Endothelial cell of umbilical vein (primary cell): ENCODE results near the gene CACNA2D3. TPM values are rescaled to one million over a fixed set of nuclear protein-coding genes. Genes with fewer than 3 reads are reported as not detected.

ENCODE experiments used
- BruUV-seq: library from RNA; stranded (reverse); fragments of 400-500 nt; replicated peaks from 2 replicates; lab custom pipeline; 2021; lab: Mats Ljungman, UMichigan
- CTCF ChIA-PET: fragments of 300-600, 350-600 bp; sonication (Branson Sonifier 250); formaldehyde crosslinking; loops from one replicate; lab custom pipeline; 2021; ENCODE audit warnings: antibody characterized with exemption, inconsistent platforms; lab: Charles Lee
- POLR2A ChIA-PET: fragments of 300-600, 350-600 bp; sonication (Branson Sonifier 250); formaldehyde crosslinking; loops from one replicate; lab custom pipeline; 2021; ENCODE audit warnings: antibody characterized with exemption, inconsistent platforms; lab: Charles Lee
- DNase-seq: peaks from one replicate; pipeline ENCODE4 v3.0.0-alpha.2; 2011; ENCODE audit warnings: low read depth, low spot score
- FAIRE-seq: peaks from 2 replicates; lab custom pipeline; 2011; peaks lifted over from hg19 to GRCh38; lab: Jason Lieb, UNC
- H2AFZ ChIP-seq: 2 replicates; pipeline ENCODE4 v1.6.0; 2012; ENCODE audit warnings: low read depth, low read length, control low read depth, inconsistent platforms
- H3K27ac ChIP-seq: 2 replicates; pipeline ENCODE4 v1.5.1; 2011; ENCODE audit warnings: low read depth, mild to moderate bottlenecking, control low read depth, low read length, moderate library complexity; ENCODE audit not compliant: insufficient read depth
- H3K27me3 ChIP-seq, 2 experiments: 2 replicates each; pipeline versions ENCODE4 v1.6.0 to v1.6.1; 2011; ENCODE audit warnings: low read length in 2 of 2, mixed read lengths in 1 of 2; ENCODE audit not compliant: control insufficient read depth in 2 of 2, insufficient read depth in 2 of 2
- H3K36me3 ChIP-seq, 2 experiments: 2 replicates in 1 of 2; 3 replicates in 1 of 2; pipeline ENCODE4 v1.5.1; 2011; ENCODE audit warnings: low read length in 2 of 2, mild to moderate bottlenecking in 1 of 2, moderate library complexity in 1 of 2; ENCODE audit not compliant: control insufficient read depth in 2 of 2, insufficient read depth in 2 of 2; ENCODE audit errors: extremely low read depth in 1 of 2
- H3K4me1 ChIP-seq: 3 replicates; pipeline ENCODE4 v1.5.1; 2011; ENCODE audit warnings: mild to moderate bottlenecking, low read length; ENCODE audit not compliant: control insufficient read depth, insufficient read depth; ENCODE audit errors: extremely low read depth
- H3K4me2 ChIP-seq: 2 replicates; pipeline ENCODE4 v1.6.1; 2011; ENCODE audit warnings: low read length, control low read depth, mixed read lengths; ENCODE audit not compliant: insufficient read depth
- H3K4me3 ChIP-seq, 3 experiments: fragments of 200-600 bp in 1 of 3; sonication (generic), shearing (Covaris generic) in 1 of 3; replicated peaks in 1 of 3; 2 replicates each; pipeline ENCODE4 v1.5.1; 2011 to 2016; ENCODE audit warnings: control low read depth in 3 of 3, low read length in 3 of 3, mild to moderate bottlenecking in 2 of 3, inconsistent platforms in 1 of 3, low read depth in 1 of 3, moderate library complexity in 1 of 3; ENCODE audit not compliant: insufficient read depth in 1 of 3
- H3K79me2 ChIP-seq: 2 replicates; pipeline ENCODE4 v1.6.0; 2012; ENCODE audit warnings: low read length, inconsistent platforms; ENCODE audit not compliant: control insufficient read depth, insufficient read depth
- H3K9ac ChIP-seq: replicated peaks from 2 replicates; pipeline ENCODE3; 2011; ENCODE audit warnings: low read length, control low read depth; ENCODE audit not compliant: insufficient read depth; ENCODE audit errors: extremely low read depth
- H3K9me1 ChIP-seq: replicated peaks from 3 replicates; pipeline ENCODE4 v1.6.0; 2011; ENCODE audit warnings: mild to moderate bottlenecking, low read length; ENCODE audit not compliant: control insufficient read depth, insufficient read depth; ENCODE audit errors: extremely low read depth
- H3K9me3 ChIP-seq: replicated peaks from 2 replicates; pipeline ENCODE4 v1.5.1; 2012; ENCODE audit warnings: low read length, inconsistent platforms; ENCODE audit not compliant: control insufficient read depth, insufficient read depth
- H4K20me1 ChIP-seq: replicated peaks from 2 replicates; pipeline ENCODE3; 2011; ENCODE audit warnings: mild to moderate bottlenecking, low read length; ENCODE audit not compliant: control insufficient read depth, insufficient read depth; ENCODE audit errors: extremely low read depth
- EZH2 ChIP-seq: IDR thresholded peaks from 2 replicates; pipeline ENCODE4 v1.6.1; 2012; ENCODE audit warnings: borderline replicate concordance, low read depth, mild to moderate bottlenecking, moderate library complexity, low read length, inconsistent platforms; ENCODE audit not compliant: severe bottlenecking
- FOS ChIP-seq: IDR thresholded peaks from 2 replicates; pipeline ENCODE4 v1.6.1; 2011; ENCODE audit warnings: mild to moderate bottlenecking, low read length, moderate library complexity, borderline replicate concordance; ENCODE audit not compliant: insufficient read depth
- GATA2 ChIP-seq: IDR thresholded peaks from 2 replicates; pipeline ENCODE4 v1.7.0; 2011; ENCODE audit warnings: low read depth, mild to moderate bottlenecking, moderate library complexity, mixed read lengths, low read length; ENCODE audit not compliant: insufficient read length, insufficient read depth
- JUN ChIP-seq: IDR thresholded peaks from 2 replicates; pipeline ENCODE4 v1.6.1; 2011; ENCODE audit warnings: borderline replicate concordance, low read depth; ENCODE audit not compliant: insufficient read length, insufficient read depth
- MAX ChIP-seq: IDR thresholded peaks from 2 replicates; pipeline ENCODE4 v1.6.1; 2011; ENCODE audit not compliant: insufficient read depth, insufficient read length
- MYC ChIP-seq: IDR thresholded peaks from one replicate; pipeline ENCODE4 v1.6.1; 2011; ENCODE audit warnings: mild to moderate bottlenecking, low read depth, low read length
- POLR2A ChIP-seq: IDR thresholded peaks from 2 replicates; pipeline ENCODE4 v1.6.1; 2012; ENCODE audit warnings: low read depth, mild to moderate bottlenecking, control low read depth, low read length
- POLR2AphosphoS5 ChIP-seq: IDR thresholded peaks from 2 replicates; pipeline ENCODE4 v1.6.1; 2012; ENCODE audit warnings: low read depth, mild to moderate bottlenecking, control low read depth, low read length, moderate library complexity; ENCODE audit not compliant: insufficient read depth
- dilution Hi-C: fragments of 300-500 bp; cut with MboI; formaldehyde crosslinking; loops from one replicate; pipeline ENCODE4 v1.15.0; 2019; ENCODE audit warnings: low sequenced_read_pairs; ENCODE audit not compliant: extremely low pct_ligation_motif_present
- intact Hi-C: fragments of 100-400 bp; cut with micrococcal nuclease; formaldehyde crosslinking; loops from one replicate; pipeline ENCODE4 v1.10.0; 2022
- polyA plus RNA-seq, 4 experiments: library from polyadenylated mRNA; depleted of rRNA in 3 of 4; stranded (reverse) in 3 of 4; unstranded in 1 of 4; fragments of >200 nt; gene quantifications; 2 replicates each; pipeline versions ENCODE4 v1.2.1 to v1.2.3, GENCODE V29; 2011 to 2012; ENCODE audit warnings: missing spikeins in 1 of 4
- total RNA-seq: library from RNA; stranded (reverse); gene quantifications from 2 replicates; pipeline ENCODE4 v1.2.3, GENCODE V29; 2021
- TF ChIP-seq, protein P1 (sequence below), 2 donors: IDR thresholded peaks; 1 replicate in 1 of 2; 2 replicates in 1 of 2; pipeline ENCODE4 v1.5.1; 2011; ENCODE audit warnings: low read length in 2 of 2, mild to moderate bottlenecking in 2 of 2, moderate library complexity in 2 of 2, control low read depth in 1 of 2, inconsistent platforms in 1 of 2, low read depth in 1 of 2; ENCODE audit not compliant: insufficient read depth in 1 of 2; ENCODE audit errors: extremely low read depth in 1 of 2

CACNA2D3 gene
- total and polyA plus RNA-seq, 2 donors (not counting 3 experiments of a cell fraction or from before 2014, with no cell fraction given) = not detected

- Histone ChIP-seq H3K9me1 (no peaks in the 10 kb centered on the region), H3K27ac (no peak overlapping the region), H3K4me3 (no peak overlapping the region), H4K20me1 (no peaks in the 10 kb centered on the region), H3K27me3 (no peaks in the 10 kb centered on the region), H3K79me2 (no peaks in the 10 kb centered on the region), H3K36me3 (no peaks in the 10 kb centered on the region), H3K9ac (no peak overlapping the region), H3K9me3 (peaks cover 2% of the 10 kb centered on the region), H3K4me1 (no peaks in the 10 kb centered on the region), H3K4me2 (no peak overlapping the region), H2AFZ (no peak overlapping the region)
- ChIA-PET POLR2A (no interaction called here), CTCF (no interaction called here)
- FAIRE-seq (no peak), DNase-seq (no peak)
- dilution Hi-C loops = no loop called here
- TF ChIP-seq MAX = no peak
- TF ChIP-seq JUN = no peak
- TF ChIP-seq POLR2A = no peak
- TF ChIP-seq EZH2 = no peak
- no peak for TF ChIP-seq GATA2
- TF ChIP-seq, protein P1, sequence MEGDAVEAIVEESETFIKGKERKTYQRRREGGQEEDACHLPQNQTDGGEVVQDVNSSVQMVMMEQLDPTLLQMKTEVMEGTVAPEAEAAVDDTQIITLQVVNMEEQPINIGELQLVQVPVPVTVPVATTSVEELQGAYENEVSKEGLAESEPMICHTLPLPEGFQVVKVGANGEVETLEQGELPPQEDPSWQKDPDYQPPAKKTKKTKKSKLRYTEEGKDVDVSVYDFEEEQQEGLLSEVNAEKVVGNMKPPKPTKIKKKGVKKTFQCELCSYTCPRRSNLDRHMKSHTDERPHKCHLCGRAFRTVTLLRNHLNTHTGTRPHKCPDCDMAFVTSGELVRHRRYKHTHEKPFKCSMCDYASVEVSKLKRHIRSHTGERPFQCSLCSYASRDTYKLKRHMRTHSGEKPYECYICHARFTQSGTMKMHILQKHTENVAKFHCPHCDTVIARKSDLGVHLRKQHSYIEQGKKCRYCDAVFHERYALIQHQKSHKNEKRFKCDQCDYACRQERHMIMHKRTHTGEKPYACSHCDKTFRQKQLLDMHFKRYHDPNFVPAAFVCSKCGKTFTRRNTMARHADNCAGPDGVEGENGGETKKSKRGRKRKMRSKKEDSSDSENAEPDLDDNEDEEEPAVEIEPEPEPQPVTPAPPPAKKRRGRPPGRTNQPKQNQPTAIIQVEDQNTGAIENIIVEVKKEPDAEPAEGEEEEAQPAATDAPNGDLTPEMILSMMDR (IDR thresholded peaks at IDR 0.05; ENCODE audit: extremely low read depth in 1 of 2, insufficient read depth in 1 of 2, low read depth in 1 of 2, low read length in 2 of 2) = no peak
- no peak for TF ChIP-seq MYC
- TF ChIP-seq FOS = no peak
- no peak for TF ChIP-seq POLR2AphosphoS5
- BruUV-seq = no TSS peak
- intact Hi-C loops = no loop called here
These were observed 311.5 kb downstream of the CACNA2D3 start for GRCh38 chr3:54433846-54434245.
